ENCODE measurements around the gene FARP1.

FARP1 gene

DNA sequence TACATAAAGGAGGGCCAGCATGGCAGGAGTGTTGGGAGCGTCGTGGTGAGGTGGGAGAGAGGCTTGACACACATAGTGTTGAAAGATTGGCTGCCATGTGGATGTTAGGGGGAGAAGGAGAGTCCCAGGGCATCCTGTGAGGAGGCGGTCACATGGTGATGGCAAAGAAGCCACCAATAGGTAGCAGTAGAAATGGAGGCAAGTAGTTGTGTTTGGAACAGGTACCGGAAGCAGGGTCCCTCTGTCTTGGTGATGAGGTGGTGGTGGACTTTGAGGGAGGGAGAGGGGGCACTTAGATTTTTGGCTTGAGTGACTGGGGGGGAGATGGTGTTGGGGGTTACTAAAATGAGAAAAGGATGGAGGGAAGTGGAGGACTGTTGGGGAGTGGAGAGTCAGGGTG is 227.4 kb downstream of the FARP1 start:
- no peak overlapping the region for H3K27ac ChIP-seq
- TF ChIP-seq, protein P1, sequence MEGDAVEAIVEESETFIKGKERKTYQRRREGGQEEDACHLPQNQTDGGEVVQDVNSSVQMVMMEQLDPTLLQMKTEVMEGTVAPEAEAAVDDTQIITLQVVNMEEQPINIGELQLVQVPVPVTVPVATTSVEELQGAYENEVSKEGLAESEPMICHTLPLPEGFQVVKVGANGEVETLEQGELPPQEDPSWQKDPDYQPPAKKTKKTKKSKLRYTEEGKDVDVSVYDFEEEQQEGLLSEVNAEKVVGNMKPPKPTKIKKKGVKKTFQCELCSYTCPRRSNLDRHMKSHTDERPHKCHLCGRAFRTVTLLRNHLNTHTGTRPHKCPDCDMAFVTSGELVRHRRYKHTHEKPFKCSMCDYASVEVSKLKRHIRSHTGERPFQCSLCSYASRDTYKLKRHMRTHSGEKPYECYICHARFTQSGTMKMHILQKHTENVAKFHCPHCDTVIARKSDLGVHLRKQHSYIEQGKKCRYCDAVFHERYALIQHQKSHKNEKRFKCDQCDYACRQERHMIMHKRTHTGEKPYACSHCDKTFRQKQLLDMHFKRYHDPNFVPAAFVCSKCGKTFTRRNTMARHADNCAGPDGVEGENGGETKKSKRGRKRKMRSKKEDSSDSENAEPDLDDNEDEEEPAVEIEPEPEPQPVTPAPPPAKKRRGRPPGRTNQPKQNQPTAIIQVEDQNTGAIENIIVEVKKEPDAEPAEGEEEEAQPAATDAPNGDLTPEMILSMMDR (conservative IDR thresholded peaks at IDR 0.05): no peak

GRCh38 chr13:98370806-98371515 is 228.1 kb downstream of the FARP1 start:
- H3K27ac ChIP-seq: 0 out of 2 replicates have a peak overlapping the region, but pooled peaks have one; percentile 8
- TF ChIP-seq, protein P1 (conservative IDR thresholded peaks at IDR 0.05): no peak

DNA sequence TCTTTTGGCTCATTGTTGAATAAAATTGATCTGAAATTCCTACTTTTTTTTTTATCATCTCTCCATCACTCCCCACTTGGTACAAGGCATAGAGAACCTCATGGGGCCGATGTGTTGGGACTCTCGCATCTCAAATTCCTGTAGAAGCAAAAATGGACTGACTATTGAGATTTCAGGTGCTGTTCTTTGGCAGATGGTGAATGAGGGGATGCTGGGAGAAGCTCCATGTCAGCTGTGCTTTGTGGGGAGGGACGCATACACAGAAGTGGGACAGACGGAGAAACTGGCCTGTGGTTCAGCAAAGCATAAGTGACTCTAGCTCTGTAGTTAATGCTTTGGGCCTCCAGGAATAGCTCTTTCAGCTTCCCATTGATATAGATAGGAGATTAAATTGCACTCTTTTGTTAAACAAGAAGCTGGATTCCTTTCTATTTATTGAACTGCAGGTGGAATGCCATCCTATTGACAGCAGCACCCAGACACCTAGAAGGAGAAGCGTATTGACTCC is 228.7 kb downstream of the FARP1 start:
- H3K27ac ChIP-seq: 0 out of 2 replicates have a peak overlapping the region, but pooled peaks have one; percentile 8
- TF ChIP-seq, protein P1 (conservative IDR thresholded peaks at IDR 0.05): no peak

DNA sequence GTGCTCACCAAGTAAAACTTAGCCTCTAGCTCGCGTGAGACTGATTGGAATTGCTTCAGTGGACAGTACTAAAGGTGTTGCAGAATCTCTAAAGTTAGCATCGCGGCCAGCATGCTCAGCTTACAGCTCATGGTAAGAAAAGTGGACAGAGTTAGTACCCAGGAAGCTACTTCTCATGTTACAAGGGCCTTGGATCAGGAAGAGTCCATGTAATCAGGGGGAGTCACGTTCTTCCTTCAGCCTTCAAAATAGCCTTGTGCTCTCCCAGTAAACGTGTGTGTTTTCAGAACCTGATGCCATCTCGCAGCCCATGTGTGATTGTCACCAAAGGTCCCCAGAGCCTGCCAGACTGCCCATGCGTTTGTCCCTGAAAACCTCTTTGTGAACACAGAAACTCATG is 230.0 kb downstream of the FARP1 start:
- TF ChIP-seq, protein P1 (conservative IDR thresholded peaks at IDR 0.05): no peak
- no peak overlapping the region for H3K27ac ChIP-seq

DNA sequence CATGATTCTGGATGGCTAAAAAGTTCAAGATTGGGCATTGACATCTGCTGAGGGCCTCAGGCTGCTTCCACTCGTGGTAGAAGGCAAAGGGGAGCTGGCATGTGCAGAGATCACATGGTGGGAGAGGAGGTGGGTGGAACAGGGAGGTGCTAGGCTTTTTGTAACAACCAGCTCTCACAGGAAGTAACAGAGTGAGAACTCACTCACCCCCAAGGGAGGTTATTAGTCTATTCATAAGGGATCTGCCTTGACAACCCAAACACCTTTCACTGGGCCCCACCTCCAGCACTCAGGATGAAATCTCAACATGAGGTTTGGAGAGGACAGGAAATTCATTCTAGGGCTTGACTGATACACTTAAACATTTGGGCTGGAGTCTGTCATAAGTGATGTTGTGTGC is 231.9 kb downstream of the FARP1 start:
- TF ChIP-seq, protein P1 (conservative IDR thresholded peaks at IDR 0.05): no peak
- no peak overlapping the region for H3K27ac ChIP-seq

GRCh38 chr13:98377635-98378378 is 234.9 kb downstream of the FARP1 start:
- TF ChIP-seq, protein P1 (conservative IDR thresholded peaks at IDR 0.05): no peak
- no peak overlapping the region for H3K27ac ChIP-seq

GRCh38 chr13:98384739-98385138 is 241.8 kb downstream of the FARP1 start:
- TF ChIP-seq, protein P1 (conservative IDR thresholded peaks at IDR 0.05): no peak
- H3K27ac ChIP-seq: no peak overlapping the region
